ENCODE data around the gene NOD2. TPM values are rescaled to one million over a fixed set of nuclear protein-coding genes. Genes with fewer than 3 reads are reported as not detected.

Gene NOD2
- total and polyA plus RNA-seq, 2 of the 13 experiments (the other 11 are each of a cell fraction or from before 2014, with no cell fraction given) = 0.27 to 0.81 TPM

GRCh38 chr16:50741781-50742575 is 48.6 kb downstream of the NOD2 start, which contains the start of gene CYLD (continued):
- TF ChIP-seq ZFP36 (IDR thresholded peaks at IDR 0.05; ENCODE audit: borderline replicate concordance, low read depth, low read length, partially characterized antibody) (no peak), ZIK1 (CRISPR knock-in tag; IDR thresholded peaks at IDR 0.05; ENCODE audit: borderline replicate concordance, low read depth) (no peak), GMEB2 (CRISPR knock-in tag; IDR thresholded peaks at IDR 0.05; ENCODE audit: low read depth) (no peak), GTF3A (CRISPR knock-in tag; conservative IDR thresholded peaks at IDR 0.05) (no peak), HDAC2 (CRISPR knock-in tag; IDR thresholded peaks at IDR 0.05) (peak; percentile 54), MYC (CRISPR knock-in tag; IDR thresholded peaks at IDR 0.05; ENCODE audit: borderline replicate concordance) (peak; percentile 75), CREB3 (CRISPR knock-in tag; IDR thresholded peaks at IDR 0.05) (no peak), ELK4 (CRISPR knock-in tag; IDR thresholded peaks at IDR 0.05; ENCODE audit: borderline replicate concordance) (no peak), PRPF4 (IDR thresholded peaks at IDR 0.05; ENCODE audit: low read depth, low read length, poor library complexity, severe bottlenecking) (no peak), ZNF574 (CRISPR knock-in tag; IDR thresholded peaks at IDR 0.05) (peak; percentile 87), ZBTB33 (CRISPR knock-in tag; IDR thresholded peaks at IDR 0.05) (0 out of 2 replicates have a peak, but pooled peaks have one; percentile 25), FLYWCH1 (CRISPR knock-in tag; IDR thresholded peaks at IDR 0.05) (no peak), SIX4 (CRISPR knock-in tag; IDR thresholded peaks at IDR 0.05) (peak; percentile 41; the same call in 1 of the 2 replicates), GFI1 (CRISPR knock-in tag; IDR thresholded peaks at IDR 0.05; ENCODE audit: borderline replicate concordance) (no peak; the same call in 1 of the 2 replicates), ZNF18 (CRISPR knock-in tag; IDR thresholded peaks at IDR 0.05; ENCODE audit: insufficient replicate concordance) (no peak), HNRNPL (IDR thresholded peaks at IDR 0.05; ENCODE audit: low read depth, low read length) (no peak), ZNF567 (CRISPR knock-in tag; IDR thresholded peaks at IDR 0.05; ENCODE audit: borderline replicate concordance) (0 out of 2 replicates have a peak, but pooled peaks have one; percentile 36), TCF7L2 (IDR thresholded peaks at IDR 0.05; ENCODE audit: low read depth, low read length) (no peak)

Measured in HepG2 (cell line).